DMS79 (cell line): ENCODE data around the gene TMEFF1.
A peak's percentile ranks its signal among the peaks of the same experiment; 100 is the strongest.
"Not testable (repeated sequence)": the region's sequence is repeated elsewhere in the genome, so short reads cannot be mapped to it uniquely, and the experiment has no call there.

Experiments used
- DNase-seq: peaks from one replicate; lab custom pipeline; 2025; lab: John Stamatoyannopoulos, UW

TMEFF1 gene

GRCh38 chr9:100472788-100473275, at the start of gene TMEFF1:
TMEFF1 (plus strand) TSS chr9:100473149; CDS start chr9:100473545, 396 bp downstream.
- DNase-seq: peak; percentile 5

GRCh38 chr9:100425758-100426157, 47.2 kb upstream of the TMEFF1 start:
- no peak for DNase-seq

GRCh38 chr9:100426189-100426529, 46.8 kb upstream of the TMEFF1 start:
- DNase-seq: no peak

- no peak for DNase-seq
Measured at GRCh38 chr9:100426530-100427365, 46.2 kb upstream of the TMEFF1 start, which contains the start of gene MSANTD3. MSANTD3 (plus strand) TSS chr9:100427143; CDS start chr9:100441939, 14,796 bp downstream.

GRCh38 chr9:100427366-100428263, 45.3 kb upstream of the TMEFF1 start:
- DNase-seq: no peak

- DNase-seq: no peak
Measured at GRCh38 chr9:100428871-100429654, 43.9 kb upstream of the TMEFF1 start.

GRCh38 chr9:100430286-100430940, 42.5 kb upstream of the TMEFF1 start:
- DNase-seq: no peak

GRCh38 chr9:100431886-100432285, 41.1 kb upstream of the TMEFF1 start:
- peak; percentile 28 for DNase-seq

GRCh38 chr9:100432736-100433135, 40.2 kb upstream of the TMEFF1 start:
- peak; percentile 20 for DNase-seq

- no peak for DNase-seq
Measured at GRCh38 chr9:100436571-100436970, 36.4 kb upstream of the TMEFF1 start.

- no peak for DNase-seq
Measured at GRCh38 chr9:100437860-100438805, 34.8 kb upstream of the TMEFF1 start.

GRCh38 chr9:100440071-100440470, 32.9 kb upstream of the TMEFF1 start:
- DNase-seq: no peak

- not testable (repeated sequence) for DNase-seq
Measured at GRCh38 chr9:100440487-100440886, 32.5 kb upstream of the TMEFF1 start.

- no peak for DNase-seq
Measured at GRCh38 chr9:100441911-100442361, 31.0 kb upstream of the TMEFF1 start.

GRCh38 chr9:100443781-100444768, 28.9 kb upstream of the TMEFF1 start:
- DNase-seq: no peak

- no peak for DNase-seq
Measured at GRCh38 chr9:100445161-100445902, 27.6 kb upstream of the TMEFF1 start.

GRCh38 chr9:100445903-100446549, 26.9 kb upstream of the TMEFF1 start:
- no peak for DNase-seq

GRCh38 chr9:100447041-100447440, 25.9 kb upstream of the TMEFF1 start:
- no peak for DNase-seq
